HG03097 (cell line): ENCODE data around the gene RANGAP1.
A peak's percentile ranks its signal among the peaks of the same experiment; 100 is the strongest.

Experiments used
- ATAC-seq: cut with Tn5 transposase; IDR thresholded peaks from one replicate; pipeline ENCODE4 v1.9.1; 2021; ENCODE audit not compliant: unreplicated experiment, low FRiP score

RANGAP1 gene

DNA sequence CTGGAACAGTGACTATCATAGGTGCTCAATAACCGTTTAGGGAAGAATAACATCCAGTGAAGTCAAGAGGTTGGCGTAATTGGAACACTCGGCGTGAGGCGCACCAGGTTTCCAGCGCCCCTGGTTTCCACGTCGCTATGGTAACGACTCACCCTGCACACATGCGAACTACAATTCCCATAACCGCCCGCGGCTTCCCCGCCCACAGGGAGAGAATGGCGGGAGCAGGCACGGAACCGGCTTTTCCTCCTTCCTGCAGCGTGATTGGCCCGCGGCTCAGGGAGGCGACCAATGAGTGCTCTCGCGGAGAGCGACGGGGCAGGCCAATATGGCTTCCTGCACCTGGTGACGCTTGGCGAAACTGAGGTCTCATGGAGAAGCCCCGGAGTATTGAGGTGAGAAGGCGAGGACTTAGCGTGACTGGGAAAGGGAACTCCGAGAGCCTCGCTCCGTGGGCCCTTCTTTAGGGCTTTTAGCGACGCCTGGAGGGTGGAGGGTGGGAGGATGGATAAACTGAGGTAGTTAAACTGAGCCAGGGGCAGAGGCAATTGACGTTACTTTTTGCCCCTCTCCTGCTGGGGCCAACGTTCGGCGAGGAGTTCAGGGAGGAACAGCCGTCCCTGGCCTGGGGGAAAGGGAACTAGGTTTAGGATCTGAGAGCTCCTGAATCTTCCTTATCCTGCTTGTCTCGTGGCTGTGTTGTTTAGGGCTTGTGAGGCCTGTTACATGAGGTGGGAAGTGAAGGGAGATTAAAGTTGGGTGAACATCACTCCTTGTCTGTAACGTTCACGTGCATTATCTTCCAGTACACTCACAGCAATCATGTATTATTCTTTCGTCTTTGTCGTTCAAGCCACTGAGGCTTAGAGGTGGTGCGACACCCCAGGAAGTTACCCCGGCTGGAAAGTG is 80.7 kb downstream of the RANGAP1 start, which contains the start of gene L3MBTL2:
Gene L3MBTL2, plus strand, starts transcription at position 321 of the 909 bp plus-strand sequence. Its CDS starts 51 bp downstream, at position 372.
- peak; percentile 98 for ATAC-seq

DNA sequence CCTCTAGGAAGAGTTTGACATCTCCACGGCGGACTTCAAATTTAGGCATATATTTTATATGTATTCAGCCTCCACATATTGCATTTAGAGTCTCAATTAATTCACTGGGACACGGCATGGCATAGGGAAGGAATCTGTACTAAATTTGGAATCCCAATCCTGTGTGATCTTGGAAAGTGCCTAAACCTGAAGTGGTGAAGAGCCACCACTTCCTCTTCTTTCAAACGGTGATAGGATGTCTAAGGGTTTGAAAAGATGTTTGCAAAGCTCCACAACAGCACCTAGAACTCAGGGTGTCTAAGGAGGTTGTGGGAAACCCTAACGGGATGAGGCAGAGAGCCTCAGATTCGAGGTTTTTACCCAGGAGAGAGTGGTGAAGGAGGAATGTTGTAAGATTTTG is 81.9 kb downstream of the RANGAP1 start:
- no peak for ATAC-seq

DNA sequence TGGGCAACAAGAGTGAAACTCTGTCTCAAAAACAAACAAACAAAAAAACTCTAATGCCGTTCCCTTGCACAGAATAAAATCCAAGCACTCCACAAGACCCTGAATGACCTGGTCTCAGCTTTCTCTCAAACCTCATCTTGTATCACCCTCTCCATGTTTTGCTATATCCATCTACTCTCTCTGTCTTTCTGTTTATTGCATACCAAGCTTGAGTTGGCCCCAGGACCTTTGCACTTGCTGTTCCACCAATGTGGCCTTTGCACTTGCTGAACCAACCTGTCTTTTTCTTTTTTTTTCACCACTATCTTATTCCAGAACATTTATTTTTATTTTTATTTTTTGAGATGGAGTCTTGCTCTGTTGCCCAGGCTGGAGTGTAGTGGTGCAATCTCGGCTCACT is 82.9 kb downstream of the RANGAP1 start:
- ATAC-seq, result no peak

DNA sequence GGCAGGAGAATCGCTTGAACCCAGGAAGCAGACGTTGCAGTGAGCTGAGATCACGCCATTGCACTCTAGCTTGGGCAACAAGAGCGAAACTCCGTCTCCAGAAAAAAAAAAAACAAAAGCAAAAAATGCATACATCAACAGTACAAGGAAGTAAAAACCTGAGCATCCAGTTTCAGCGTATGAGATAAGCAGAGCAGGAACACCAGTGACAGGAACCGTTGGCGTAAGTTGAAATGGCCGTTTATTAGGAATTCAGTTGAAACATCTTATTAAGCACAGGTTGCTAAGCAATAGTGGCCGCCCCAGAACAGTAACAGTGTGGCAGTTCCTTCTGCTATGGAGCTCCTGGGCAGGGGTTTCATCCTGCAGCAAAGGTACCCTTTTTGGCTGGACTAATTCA is 84.8 kb downstream of the RANGAP1 start:
- no peak for ATAC-seq

DNA sequence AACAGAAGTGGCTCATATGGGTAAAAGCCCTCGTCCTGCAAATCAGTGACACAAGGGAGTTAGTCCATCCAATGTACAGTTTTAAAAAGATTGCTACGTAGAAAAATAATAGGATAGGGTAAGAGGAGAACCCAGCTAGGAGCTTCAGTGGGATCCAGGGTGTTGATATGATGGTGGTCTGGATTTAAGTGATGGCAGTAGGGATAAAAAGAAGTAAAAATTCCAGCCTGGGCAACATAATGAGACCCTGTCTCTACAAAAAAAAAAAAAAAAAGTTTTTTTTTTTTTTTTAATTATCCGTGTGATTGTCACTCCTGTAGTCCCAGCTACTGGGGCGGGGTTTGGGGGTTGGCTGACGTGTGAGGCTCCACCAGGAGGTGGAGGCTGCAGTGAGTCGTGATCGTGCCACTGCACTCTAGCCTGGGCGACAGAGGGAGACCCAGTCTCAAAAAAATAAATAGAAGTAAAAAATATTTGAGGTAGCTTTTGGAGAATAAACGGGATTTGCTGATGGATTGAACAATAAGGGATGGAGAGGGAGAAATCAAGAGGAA is 87.9 kb downstream of the RANGAP1 start:
- ATAC-seq, result no peak

DNA sequence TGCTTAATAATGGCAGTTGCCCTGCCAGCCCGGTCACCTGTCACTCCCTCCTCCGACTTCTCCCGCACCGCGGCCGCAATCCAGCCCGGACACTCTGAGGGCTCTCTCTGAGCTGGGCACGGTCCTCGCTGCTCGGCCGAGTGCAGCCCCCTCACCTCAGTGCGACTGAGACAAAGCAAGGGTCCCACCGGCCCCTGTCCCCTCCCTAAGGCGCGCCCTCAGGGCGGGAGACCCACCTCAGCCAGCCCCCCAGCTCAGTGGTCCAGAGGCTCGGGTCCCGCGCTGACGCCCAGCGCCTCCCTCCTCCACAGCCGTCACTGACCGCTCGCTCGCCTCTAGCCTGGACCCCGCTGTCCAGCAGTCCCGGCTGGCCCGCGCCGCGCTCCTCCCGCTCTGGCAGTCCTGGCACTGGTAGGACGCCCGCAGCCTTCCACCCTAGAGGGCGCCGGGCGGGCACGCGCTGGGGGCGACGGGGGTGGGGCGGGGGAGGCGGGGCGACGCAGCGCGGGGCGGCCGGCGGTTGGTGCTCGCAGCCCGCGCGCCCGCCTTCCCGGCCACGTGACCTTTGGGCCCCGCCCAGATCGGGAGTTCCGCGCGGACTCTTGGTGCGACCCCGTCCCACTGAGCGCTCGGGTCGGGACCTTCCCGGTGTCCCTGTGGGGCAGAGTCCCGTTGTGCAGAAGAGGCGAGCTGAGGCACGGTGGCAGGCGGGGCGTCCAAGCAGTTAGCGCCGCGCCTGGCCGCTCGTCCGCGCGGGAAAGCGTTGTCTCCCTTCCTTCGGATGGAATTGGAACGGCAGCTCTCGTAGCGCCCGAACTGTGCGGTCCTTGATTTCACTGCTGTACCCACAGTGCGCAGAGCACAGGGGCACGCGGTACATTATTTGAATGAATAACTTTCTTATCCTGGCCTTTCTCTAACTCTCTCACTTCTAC is 88.7 kb downstream of the RANGAP1 start:
- ATAC-seq, result peak; percentile 60
